Suprapubic skin (tissue), 3 donors: Measurements from ENCODE around the gene AKAP13.

Experiments used
- CTCF ChIP-seq, 2 donors: fragments of 200-600 bp in 1 of 2; fragments of 450-650 bp in 1 of 2; sonication (generic) in 1 of 2; IDR thresholded peaks; one replicate each; pipeline ENCODE4 v1.5.1; 2016 to 2019; ENCODE audit warnings: antibody characterized with exemption in 2 of 2, mild to moderate bottlenecking in 1 of 2, moderate library complexity in 1 of 2
- POLR2A ChIP-seq, 2 donors: fragments of 450-650 bp; IDR thresholded peaks; one replicate each; pipeline ENCODE4 v1.6.1; 2017; ENCODE audit warnings: antibody characterized with exemption in 2 of 2, mild to moderate bottlenecking in 2 of 2, moderate library complexity in 2 of 2

DNA sequence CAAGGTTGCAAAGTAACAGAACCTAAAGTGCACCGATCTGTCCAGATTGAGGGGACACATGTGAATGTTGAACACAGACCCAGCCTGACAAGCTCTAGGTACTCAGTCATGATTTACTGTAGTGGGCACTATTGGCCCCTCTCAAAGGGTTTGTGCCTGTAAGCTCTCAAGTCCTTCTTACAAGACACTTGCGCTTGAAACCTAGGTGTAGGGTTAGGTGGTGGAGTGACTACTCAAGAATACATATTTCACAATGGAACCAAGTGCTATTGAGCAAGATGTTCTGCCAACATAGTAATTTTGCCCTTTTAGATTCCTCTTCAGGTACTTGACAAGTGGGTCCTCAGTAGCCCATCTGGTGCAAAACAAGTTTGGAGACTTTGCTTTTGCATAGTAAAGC lies 169.9 kb downstream of the AKAP13 start:
- TF ChIP-seq CTCF (IDR thresholded peaks at IDR 0.05) (no peak), POLR2A (IDR thresholded peaks at IDR 0.05) (no peak)
